GM10248 (cell line): ENCODE results near the gene EXOC3L1.

Source experiments
- CTCF ChIA-PET: fragments of 300-600 bp; sonication (Branson Sonifier 250); formaldehyde crosslinking; extraction: SDS; loops from one replicate; lab custom pipeline; 2021; ENCODE audit warnings: antibody characterized with exemption; lab: Yijun Ruan, JAX
- POLR2A ChIA-PET: fragments of 350-650 bp; sonication (Branson Sonifier 250); formaldehyde crosslinking; extraction: SDS; loops from one replicate; lab custom pipeline; 2020; ENCODE audit warnings: antibody characterized with exemption; lab: Yijun Ruan, JAX
- DNase-seq: peaks from one replicate; pipeline ENCODE4 v3.0.0; 2012; ENCODE audit errors: extremely low spot score
- TF ChIP-seq, protein P1 (sequence below): IDR thresholded peaks from 2 replicates; pipeline ENCODE4 v1.5.1; 2012; ENCODE audit warnings: mild to moderate bottlenecking, low read depth; ENCODE audit errors: extremely low read depth, missing control alignments, control extremely low read depth

Gene EXOC3L1

DNA sequence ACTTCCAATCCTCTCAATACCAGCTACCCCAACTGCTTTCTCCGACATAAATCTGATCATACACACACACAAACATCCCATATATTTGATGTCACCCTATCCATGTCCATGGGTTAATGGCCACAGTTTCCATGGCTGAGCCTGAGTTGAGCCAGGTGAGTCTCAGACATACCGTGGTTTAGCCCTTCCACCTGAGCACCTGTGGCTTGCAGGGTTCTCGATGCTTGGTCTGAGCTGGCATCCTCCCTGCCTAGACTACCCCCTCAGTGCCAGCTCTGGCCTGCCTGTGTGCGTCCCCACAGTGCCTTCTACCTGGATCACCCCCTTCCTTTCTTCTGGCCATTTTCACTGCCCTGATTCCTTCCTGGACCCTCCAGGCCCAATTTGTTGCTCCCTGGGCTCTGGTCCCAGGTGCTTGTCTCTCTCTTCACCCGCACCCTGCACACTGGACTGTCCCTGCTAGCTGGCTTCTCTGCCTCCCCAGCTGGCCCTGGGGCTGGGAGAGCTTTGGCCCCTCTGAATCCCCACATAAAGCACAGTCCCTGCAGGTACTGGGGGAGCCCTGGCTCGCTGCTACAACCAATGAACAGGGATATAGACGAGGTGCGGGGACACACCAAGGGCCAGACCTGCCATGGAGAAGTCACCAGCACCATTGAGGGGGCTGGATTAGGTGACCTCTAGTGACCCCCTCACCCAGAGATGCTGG, 16.3 kb upstream of the EXOC3L1 start:
- TF ChIP-seq, protein P1, sequence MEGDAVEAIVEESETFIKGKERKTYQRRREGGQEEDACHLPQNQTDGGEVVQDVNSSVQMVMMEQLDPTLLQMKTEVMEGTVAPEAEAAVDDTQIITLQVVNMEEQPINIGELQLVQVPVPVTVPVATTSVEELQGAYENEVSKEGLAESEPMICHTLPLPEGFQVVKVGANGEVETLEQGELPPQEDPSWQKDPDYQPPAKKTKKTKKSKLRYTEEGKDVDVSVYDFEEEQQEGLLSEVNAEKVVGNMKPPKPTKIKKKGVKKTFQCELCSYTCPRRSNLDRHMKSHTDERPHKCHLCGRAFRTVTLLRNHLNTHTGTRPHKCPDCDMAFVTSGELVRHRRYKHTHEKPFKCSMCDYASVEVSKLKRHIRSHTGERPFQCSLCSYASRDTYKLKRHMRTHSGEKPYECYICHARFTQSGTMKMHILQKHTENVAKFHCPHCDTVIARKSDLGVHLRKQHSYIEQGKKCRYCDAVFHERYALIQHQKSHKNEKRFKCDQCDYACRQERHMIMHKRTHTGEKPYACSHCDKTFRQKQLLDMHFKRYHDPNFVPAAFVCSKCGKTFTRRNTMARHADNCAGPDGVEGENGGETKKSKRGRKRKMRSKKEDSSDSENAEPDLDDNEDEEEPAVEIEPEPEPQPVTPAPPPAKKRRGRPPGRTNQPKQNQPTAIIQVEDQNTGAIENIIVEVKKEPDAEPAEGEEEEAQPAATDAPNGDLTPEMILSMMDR = no peak
- ChIA-PET POLR2A (interaction anchor here (1.3 kb wide), 1 partner anchor 9 kb away, joined by 3 read pairs; no protein-coding TSS in a partner anchor), CTCF (interaction anchor here (1.0 to 1.2 kb wide), 2 partner anchors 12 to 14 kb away, joined by 3 to 5 read pairs; no protein-coding TSS in a partner anchor)
- DNase-seq = no peak

DNA sequence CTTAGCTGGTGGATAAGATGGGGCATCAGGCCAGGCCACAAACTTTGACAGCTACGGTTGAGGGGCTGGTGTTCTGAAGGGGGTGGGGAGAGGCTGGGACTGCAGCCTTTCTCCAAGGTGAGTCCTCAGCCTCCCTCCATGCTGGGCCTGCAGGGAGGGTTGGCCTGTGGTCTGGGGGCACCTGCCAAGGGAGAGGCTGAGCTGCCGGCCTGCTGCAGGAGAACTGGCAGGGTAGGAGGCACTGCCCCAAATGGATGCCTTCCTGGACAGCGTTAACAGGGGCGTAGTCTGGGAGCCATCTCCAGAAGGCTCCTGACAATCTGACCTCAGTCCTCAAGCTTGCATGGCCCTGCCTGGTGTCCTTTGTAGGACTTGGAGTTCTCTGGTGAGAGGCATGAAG, 14.1 kb upstream of the EXOC3L1 start:
- DNase-seq = no peak
- CTCF ChIA-PET = interaction anchor here (1.1 to 2.8 kb wide), 3 partner anchors 10 to 19 kb away, joined by 3 to 10 read pairs (median 4); no protein-coding TSS in a partner anchor
- TF ChIP-seq, protein P1 = no peak
- POLR2A ChIA-PET = no interaction called here

DNA sequence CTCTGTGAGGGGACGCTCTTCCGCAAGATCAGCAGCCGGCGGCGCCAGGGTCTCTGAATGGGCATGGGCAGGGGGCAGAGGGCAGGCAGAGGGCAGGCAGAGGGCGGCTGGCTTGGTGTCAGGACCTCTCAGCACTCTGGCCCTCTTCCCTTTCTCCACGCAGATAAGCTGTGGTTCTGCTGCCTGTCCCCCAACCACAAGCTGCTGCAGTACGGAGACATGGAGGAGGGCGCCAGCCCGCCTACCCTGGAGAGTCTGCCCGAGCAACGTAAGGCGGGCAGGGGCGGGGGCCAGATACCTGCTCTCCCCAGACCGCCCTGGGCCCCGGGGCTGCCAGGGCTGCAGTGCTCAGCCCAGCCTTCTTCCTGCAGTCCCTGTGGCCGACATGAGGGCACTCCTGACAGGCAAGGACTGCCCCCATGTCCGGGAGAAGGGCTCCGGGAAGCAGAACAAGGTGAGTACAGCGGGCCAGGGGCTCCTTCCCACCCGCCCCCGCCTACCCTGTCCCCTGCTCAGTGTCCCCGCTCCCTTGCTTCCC, 13.1 kb upstream of the EXOC3L1 start:
- DNase-seq = no peak
- ChIA-PET POLR2A (interaction anchor here (0.7 kb wide), 1 partner anchor 44 kb away, joined by 4 read pairs; the partner anchor contains the start of gene FHOD1), CTCF (interaction anchor here (1.2 to 2.8 kb wide), 4 partner anchors 9 to 185 kb away, joined by 3 to 10 read pairs (median 4); no protein-coding TSS in a partner anchor)
- TF ChIP-seq, protein P1 = no peak

DNA sequence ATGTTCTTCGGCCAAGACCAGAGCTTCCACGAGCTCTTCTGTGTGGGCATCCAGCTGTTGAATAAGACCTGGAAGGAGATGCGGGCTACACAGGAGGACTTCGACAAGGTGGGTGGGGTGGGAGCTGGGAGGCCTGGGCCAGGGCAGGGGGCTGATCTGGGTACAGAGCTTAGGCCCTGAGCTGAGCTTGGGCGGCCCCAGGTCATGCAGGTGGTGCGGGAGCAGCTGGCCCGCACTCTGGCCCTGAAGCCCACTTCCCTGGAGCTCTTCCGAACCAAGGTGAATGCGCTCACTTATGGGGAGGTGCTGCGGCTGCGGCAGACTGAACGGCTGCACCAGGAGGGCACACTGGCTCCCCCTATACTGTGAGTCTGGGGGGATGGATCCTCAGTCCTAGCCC, 12.5 kb upstream of the EXOC3L1 start:
- ChIA-PET CTCF (interaction anchor here (1.2 to 2.8 kb wide), 4 partner anchors 8 to 185 kb away, joined by 3 to 10 read pairs (median 4); no protein-coding TSS in a partner anchor), POLR2A (no interaction called here)
- TF ChIP-seq, protein P1 = no peak

DNA sequence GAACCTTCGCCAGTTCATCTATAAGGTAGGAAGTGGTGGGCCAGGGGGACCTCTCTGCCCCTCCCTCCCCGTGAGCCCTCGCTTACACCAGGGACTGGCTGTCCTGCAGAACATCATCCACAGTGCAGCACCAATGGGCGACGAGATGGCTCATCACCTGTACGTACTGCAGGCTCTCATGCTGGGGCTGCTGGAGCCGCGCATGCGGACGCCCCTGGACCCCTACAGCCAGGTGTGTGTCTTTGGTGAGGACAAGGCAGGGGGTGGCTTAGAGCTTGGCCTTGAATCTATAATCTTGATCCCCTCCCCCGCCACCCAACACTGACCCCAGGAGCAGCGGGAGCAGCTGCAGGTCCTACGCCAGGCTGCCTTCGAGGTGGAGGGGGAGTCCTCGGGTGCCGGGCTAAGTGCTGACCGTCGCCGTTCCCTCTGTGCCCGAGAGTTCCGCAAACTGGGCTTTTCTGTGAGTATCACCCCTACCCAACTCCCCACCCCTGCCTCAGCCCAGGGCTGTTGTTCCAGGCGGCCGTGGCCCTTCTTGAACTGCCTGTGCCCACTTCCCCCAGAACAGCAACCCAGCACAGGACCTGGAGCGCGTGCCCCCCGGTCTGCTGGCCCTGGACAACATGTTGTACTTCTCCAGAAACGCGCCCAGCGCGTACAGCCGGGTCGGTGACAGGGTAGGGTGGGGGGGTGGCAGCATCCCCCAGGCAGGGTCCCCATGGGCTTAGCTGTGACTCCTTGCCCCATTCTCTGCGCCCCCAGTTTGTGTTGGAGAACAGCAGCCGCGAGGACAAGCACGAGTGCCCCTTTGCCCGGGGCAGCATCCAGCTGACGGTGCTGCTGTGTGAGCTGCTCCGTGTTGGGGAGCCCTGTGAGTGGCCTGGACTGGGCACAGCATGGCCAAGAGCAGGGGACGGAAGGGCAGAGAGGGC, 11.7 kb upstream of the EXOC3L1 start:
- TF ChIP-seq, protein P1 = no peak
- no peak for DNase-seq
- ChIA-PET CTCF (interaction anchor here (1.2 to 2.8 kb wide), 3 partner anchors 13 to 184 kb away, joined by 3 to 10 read pairs (median 3); no protein-coding TSS in a partner anchor), POLR2A (no interaction called here)

More for the DNA sequence above, 12.5 kb upstream of the EXOC3L1 start:
- no peak for DNase-seq

DNA sequence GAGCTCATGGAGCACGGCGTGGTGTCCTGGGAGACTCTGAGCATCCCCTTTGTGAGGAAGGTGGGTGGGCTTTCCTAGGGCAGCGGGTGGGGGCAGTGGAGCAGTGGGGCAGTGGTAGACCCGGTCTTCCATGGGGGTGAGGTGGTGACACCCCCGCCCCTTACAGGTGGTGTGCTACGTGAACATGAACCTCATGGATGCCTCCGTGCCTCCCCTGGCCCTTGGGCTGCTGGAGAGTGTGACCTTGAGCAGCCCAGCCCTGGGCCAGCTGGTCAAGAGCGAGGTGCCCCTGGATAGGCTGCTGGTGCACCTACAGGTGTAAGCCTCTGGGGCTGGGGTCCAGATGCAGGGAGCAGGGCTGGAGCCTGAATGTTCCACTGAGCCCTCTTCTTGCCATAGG, 10.6 kb upstream of the EXOC3L1 start:
- POLR2A ChIA-PET = no interaction called here

More for the DNA sequence above, 10.6 kb upstream of the EXOC3L1 start:
- CTCF ChIA-PET = no interaction called here
- no peak for DNase-seq
- TF ChIP-seq, protein P1 = no peak
